Breast epithelium (tissue), 3 donors: ENCODE data around the gene ENOX1.

Experiments used
- CTCF ChIP-seq, 3 donors: fragments of 450-650 bp; IDR thresholded peaks; one replicate each; pipeline ENCODE4 v1.5.1; 2016 to 2017; ENCODE audit warnings: antibody characterized with exemption in 3 of 3, mild to moderate bottlenecking in 3 of 3, moderate library complexity in 3 of 3
- POLR2A ChIP-seq: fragments of 450-650 bp; IDR thresholded peaks from one replicate; pipeline ENCODE4 v1.6.1; 2016; ENCODE audit warnings: antibody characterized with exemption, mild to moderate bottlenecking, moderate library complexity
- POLR2AphosphoS5 ChIP-seq, 3 donors: sonication (generic); formaldehyde crosslinking; IDR thresholded peaks; one replicate each; pipeline ENCODE4 v1.6.1; 2017; ENCODE audit warnings: antibody characterized with exemption in 3 of 3

GRCh38 chr13:43298816-43299215 is 488.0 kb downstream of the ENOX1 start:
- no peak for TF ChIP-seq POLR2A
- no peak for TF ChIP-seq CTCF (IDR thresholded peaks at IDR 0.05)
- no peak for TF ChIP-seq POLR2AphosphoS5 (IDR thresholded peaks at IDR 0.05)
